Liver (tissue), 3 donors: Measurements from ENCODE around the gene RALGPS1.

Source experiments
- RAD21 ChIP-seq, 2 donors: IDR thresholded peaks; 2 replicates each; pipeline ENCODE4 v1.6.1; 2016; ENCODE audit warnings: antibody characterized with exemption in 2 of 2, mild to moderate bottlenecking in 2 of 2
- TF ChIP-seq, protein P1 (sequence below): fragments of 150-350 bp; IDR thresholded peaks from 2 replicates; pipeline ENCODE4 v1.5.1; 2017; ENCODE audit warnings: improper control_type of control experiment, low read depth, low read length; ENCODE audit not compliant: missing input control
- donor health status: healthy.
- donor health status: healthy.

DNA sequence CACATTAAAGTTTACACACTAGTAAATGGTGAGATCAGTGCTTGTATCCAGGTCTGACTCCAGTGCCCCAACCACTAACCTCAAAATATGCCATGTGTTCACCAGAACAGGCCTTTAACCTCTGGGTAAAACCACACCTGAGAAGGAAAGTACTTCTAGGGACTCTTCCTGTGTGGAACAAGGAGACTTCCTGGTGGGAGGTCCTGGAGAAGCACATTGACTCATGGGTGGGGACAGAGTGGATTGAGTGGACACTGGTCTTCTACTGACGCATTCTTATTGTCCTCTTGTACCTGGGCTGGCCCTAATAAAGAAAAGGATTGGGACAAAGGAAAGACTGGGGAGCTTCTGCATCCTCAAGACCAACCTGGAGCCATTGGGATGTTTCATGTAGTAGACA, 164.4 kb downstream of the RALGPS1 start:
- no peak for TF ChIP-seq RAD21 (IDR thresholded peaks at IDR 0.05)
- TF ChIP-seq, protein P1, sequence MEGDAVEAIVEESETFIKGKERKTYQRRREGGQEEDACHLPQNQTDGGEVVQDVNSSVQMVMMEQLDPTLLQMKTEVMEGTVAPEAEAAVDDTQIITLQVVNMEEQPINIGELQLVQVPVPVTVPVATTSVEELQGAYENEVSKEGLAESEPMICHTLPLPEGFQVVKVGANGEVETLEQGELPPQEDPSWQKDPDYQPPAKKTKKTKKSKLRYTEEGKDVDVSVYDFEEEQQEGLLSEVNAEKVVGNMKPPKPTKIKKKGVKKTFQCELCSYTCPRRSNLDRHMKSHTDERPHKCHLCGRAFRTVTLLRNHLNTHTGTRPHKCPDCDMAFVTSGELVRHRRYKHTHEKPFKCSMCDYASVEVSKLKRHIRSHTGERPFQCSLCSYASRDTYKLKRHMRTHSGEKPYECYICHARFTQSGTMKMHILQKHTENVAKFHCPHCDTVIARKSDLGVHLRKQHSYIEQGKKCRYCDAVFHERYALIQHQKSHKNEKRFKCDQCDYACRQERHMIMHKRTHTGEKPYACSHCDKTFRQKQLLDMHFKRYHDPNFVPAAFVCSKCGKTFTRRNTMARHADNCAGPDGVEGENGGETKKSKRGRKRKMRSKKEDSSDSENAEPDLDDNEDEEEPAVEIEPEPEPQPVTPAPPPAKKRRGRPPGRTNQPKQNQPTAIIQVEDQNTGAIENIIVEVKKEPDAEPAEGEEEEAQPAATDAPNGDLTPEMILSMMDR = no peak
